Muscle of back (tissue), 13 donors: ENCODE data around the gene CLEC4M. TPM values are rescaled to one million over a fixed set of nuclear protein-coding genes. Genes with fewer than 3 reads are reported as not detected.

Experiments used
- DNase-seq, 3 donors: peaks; one replicate each; pipeline versions ENCODE4 v3.0.0 to v3.0.0-alpha.2; 2013
- long read RNA-seq, 9 donors: transcript quantifications; one replicate each; lab custom pipeline, GENCODE V29; 2026
- polyA plus RNA-seq, 10 donors: library from polyadenylated mRNA; unstranded; fragments of 120-200 nt; gene quantifications; one replicate each; pipeline ENCODE4 v1.2.1, GENCODE V29; 2013; ENCODE audit not compliant: insufficient read length in 10 of 10

CLEC4M gene
- polyA plus RNA-seq, result under 1 TPM in 7 of 10 donors, not detected in 3; 0.11 to 0.56 (median 0.26) TPM
- long read RNA-seq, donor 1, result 0 reads
- long read RNA-seq, donor 2, result 0 reads
- long read RNA-seq, donor 3, result 0 reads
- long read RNA-seq, donor 4, result 0 reads
- long read RNA-seq, donor 5, result 0 reads
- long read RNA-seq, donor 6, result 0 reads
- long read RNA-seq, donor 7, result 0 reads
- long read RNA-seq, donor 8, result 0 reads
- long read RNA-seq, donor 9, result 0 reads

DNA sequence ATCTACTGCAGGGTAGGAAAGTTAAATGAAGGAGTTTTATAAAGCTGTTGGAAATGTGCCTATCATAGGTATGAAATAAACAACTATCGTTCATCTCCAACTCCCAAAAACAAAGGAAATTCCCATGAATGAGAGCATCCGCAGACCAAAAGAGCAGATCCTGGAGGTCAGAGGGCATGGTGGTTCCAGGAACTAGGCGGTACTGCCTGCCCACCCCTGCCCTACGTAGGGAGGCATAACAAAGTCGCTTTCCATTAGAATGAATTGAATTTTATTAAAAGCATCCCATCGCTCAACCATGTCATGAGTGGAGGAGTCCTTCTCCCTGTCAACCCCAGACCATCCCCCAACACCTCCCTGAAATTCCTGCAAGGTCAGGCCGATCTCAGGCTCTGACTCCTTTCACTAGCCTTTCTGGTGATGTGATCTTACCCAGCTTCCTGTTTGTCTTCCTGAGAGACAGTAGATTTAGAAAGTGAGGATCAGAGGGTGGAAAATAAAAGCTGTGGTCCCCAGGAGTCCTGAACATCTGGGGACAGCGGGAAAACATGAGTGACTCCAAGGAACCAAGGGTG lies at the start of gene CLEC4M:
CLEC4M (plus strand) TSS at position 525 of the 575 bp plus-strand sequence; CDS start at position 549, 24 bp downstream.
- no peak for DNase-seq

DNA sequence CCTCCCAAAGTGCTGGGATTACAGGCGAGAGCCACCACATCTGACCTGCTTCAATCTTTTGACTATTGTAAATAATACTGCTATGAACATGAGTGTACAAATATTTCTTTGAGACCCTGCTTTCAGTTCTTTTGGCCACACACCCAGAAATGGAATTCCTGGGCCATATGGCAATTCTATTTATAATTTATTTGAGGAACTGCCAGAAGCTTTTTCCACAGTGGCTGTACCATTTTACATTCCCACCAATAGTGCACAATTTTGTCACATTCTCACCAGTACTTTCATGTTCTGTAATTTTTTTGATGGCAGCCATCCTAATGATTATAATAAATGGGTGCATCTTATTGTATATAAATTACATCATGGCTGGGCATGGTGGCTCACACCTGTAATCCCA lies 47.4 kb upstream of the CLEC4M start:
- DNase-seq, result no peak

- no peak for DNase-seq
Observed at GRCh38 chr19:7716762-7717161, 46.3 kb upstream of the CLEC4M start.

GRCh38 chr19:7718668-7719067 lies 44.4 kb upstream of the CLEC4M start:
- DNase-seq, result no peak

GRCh38 chr19:7720351-7720750 lies 42.7 kb upstream of the CLEC4M start:
- DNase-seq, result no peak

GRCh38 chr19:7722231-7722651 lies 40.8 kb upstream of the CLEC4M start:
- DNase-seq, result no peak

GRCh38 chr19:7725791-7726190 lies 37.3 kb upstream of the CLEC4M start:
- DNase-seq, result no peak

DNA sequence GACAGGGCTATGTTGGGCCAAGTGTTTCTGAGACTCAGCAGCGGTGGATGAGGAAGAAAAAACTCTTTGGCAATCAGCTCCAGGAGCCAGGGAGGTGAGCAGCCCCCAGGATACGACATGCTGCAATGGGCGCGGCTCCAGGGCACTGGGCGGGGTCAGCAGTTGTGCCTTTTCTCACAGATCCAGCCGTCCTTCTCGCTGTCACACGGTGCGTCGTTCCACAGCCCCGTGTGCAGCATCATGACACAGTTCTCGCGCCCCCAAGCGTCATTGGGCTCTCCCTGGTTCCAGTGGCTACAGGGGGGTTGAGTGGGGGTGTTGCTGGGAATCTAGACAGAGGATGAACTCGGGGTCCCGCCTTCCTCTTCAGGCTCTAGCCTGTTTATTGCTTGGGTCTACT lies 33.8 kb upstream of the CLEC4M start:
- no peak for DNase-seq

GRCh38 chr19:7729831-7730285 lies 33.2 kb upstream of the CLEC4M start:
- no peak for DNase-seq

- no peak for DNase-seq
Observed at GRCh38 chr19:7730286-7731217, 32.5 kb upstream of the CLEC4M start.

- no peak for DNase-seq
Observed at GRCh38 chr19:7731218-7731595, 31.8 kb upstream of the CLEC4M start.

GRCh38 chr19:7731615-7732014 lies 31.4 kb upstream of the CLEC4M start:
- no peak for DNase-seq

- no peak for DNase-seq
Observed at GRCh38 chr19:7732045-7732444, 31.0 kb upstream of the CLEC4M start, which contains the start of gene CLEC4G. TSS of gene CLEC4G (minus strand) at chr19:7732110. CDS start at chr19:7732102, 8 bp downstream.

DNA sequence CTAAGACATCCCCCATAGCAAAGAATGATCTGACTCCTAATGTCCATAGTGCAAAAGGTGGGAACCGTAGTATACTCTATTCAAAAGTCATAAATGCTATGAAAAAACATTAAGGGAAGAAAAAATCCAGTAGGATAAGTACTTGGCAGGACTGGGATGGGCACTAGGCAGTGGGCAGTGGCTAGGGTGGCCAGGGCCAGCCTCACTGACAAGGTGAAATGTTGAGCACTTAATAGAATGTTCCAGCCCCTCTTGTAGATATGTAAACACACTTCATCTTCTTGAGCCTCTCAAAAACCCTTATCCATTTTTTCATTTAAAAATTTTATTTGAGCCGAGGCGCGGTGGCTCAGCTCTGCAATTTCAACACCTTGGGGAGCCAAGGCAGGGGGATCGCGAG lies 29.7 kb upstream of the CLEC4M start:
- no peak for DNase-seq

GRCh38 chr19:7734220-7735203 lies 28.5 kb upstream of the CLEC4M start:
- DNase-seq, result peak in 2 of 3 donors; percentile 4 to 38

GRCh38 chr19:7736148-7736547 lies 26.9 kb upstream of the CLEC4M start:
- no peak for DNase-seq

GRCh38 chr19:7737215-7737614 lies 25.8 kb upstream of the CLEC4M start:
- DNase-seq, result no peak

GRCh38 chr19:7738023-7738422 lies 25.0 kb upstream of the CLEC4M start:
- no peak for DNase-seq

DNA sequence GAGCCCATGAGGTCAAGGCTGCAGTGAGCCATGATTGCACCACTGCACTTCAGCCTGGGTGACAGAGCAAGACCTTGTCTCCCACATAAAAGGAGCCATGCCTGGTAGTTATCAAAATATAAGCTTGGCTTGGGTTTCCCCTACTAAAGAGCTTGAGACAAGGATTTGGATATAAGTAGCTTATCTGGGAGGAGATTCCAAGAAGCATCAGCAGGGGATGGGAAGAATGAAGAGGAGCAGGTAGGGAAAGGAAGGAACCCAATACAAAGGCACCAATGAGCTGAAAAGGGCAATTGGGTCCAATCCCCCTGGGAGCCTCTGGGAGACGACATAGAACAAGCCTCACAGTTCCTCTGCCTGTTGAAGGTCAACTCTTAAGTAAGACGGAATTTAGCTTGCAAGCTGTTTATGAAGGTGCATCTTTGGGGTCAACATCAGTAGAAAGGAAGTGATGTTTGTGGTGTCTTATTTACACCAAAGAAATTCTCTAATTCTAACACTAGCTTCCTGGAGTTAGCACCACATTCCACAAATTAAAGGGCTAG lies 23.8 kb upstream of the CLEC4M start:
- DNase-seq, result no peak

DNA sequence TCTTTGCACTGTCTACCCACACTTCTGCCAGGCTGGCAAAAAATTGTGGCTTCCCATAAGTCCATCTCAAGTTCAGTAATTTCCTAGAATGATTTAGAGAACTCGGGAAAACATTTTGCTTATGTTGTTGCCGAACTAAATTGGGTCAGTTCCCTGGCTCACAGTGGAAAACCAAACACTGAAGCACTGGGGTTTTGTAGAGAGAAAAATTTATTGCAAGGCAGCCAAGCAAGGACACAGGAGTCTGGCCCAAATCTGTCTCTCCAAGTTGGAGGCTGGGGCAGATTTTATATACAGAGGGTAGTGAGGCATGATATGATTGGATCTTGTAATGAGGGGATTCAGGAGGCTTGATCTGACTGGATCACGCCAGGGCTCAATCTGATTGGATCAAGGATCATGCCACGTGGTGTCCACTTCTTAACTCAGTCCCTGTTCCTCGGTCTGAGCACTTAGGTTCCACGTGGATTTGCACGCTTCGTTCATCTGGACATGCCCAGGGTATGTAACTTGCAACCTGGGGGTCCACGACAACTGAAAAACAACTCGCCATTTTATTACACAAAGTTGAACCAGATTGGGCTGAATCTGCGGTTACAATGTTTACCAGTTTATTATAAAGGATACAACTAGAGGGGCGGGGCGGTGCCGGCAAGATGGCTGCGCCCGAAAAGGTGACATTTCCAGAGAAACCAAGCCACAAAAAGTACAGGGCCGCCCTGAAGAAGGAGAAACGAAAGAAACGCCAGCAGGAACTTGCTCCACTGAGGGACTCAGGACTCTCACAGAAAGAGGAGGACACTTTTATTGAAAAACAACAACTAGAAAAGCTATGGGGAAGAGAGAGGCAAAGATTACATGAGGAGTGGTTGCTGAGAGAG lies 23.0 kb upstream of the CLEC4M start:
- no peak for DNase-seq
